RCC 7860 (cell line): Measurements from ENCODE around the gene SULT2B1.
"Not testable (repeated sequence)": the region's sequence is repeated elsewhere in the genome, so short reads cannot be mapped to it uniquely, and the experiment has no call there.

ENCODE experiments used
- DNase-seq: peaks from one replicate; pipeline ENCODE4 v3.0.0-alpha.2; 2015; ENCODE audit warnings: low spot score
- FAIRE-seq: peaks from 2 replicates; lab custom pipeline; 2012; peaks lifted over from hg19 to GRCh38; lab: Jason Lieb, UNC

The SULT2B1 gene

GRCh38 chr19:48524732-48525131 lies 27.2 kb upstream of the SULT2B1 start:
- no peak for FAIRE-seq
- no peak for DNase-seq

GRCh38 chr19:48529156-48529555 lies 22.8 kb upstream of the SULT2B1 start:
- FAIRE-seq (no peak), DNase-seq (no peak)

- no peak for FAIRE-seq
- no peak for DNase-seq
Observed at GRCh38 chr19:48530066-48530720, 21.8 kb upstream of the SULT2B1 start.

GRCh38 chr19:48530770-48531169 lies 21.2 kb upstream of the SULT2B1 start:
- FAIRE-seq: no peak
- DNase-seq: no peak

GRCh38 chr19:48533770-48534169 lies 18.2 kb upstream of the SULT2B1 start:
- no peak for FAIRE-seq
- no peak for DNase-seq

- no peak for DNase-seq
- FAIRE-seq: no peak
Observed at GRCh38 chr19:48537541-48537940, 14.4 kb upstream of the SULT2B1 start.

GRCh38 chr19:48538057-48538456 lies 13.9 kb upstream of the SULT2B1 start:
- FAIRE-seq, DNase-seq: not testable (repeated sequence)

- FAIRE-seq (no peak), DNase-seq (peak; percentile 31)
Observed at GRCh38 chr19:48539503-48540096, 12.4 kb upstream of the SULT2B1 start.

GRCh38 chr19:48540110-48540509 lies 11.9 kb upstream of the SULT2B1 start:
- DNase-seq (no peak), FAIRE-seq (no peak)

- no peak for DNase-seq
- no peak for FAIRE-seq
Observed at GRCh38 chr19:48541813-48542212, 10.2 kb upstream of the SULT2B1 start.

- FAIRE-seq (no peak), DNase-seq (peak; percentile 60)
Observed at GRCh38 chr19:48543121-48543710, 8.8 kb upstream of the SULT2B1 start.

- FAIRE-seq: no peak
- DNase-seq: no peak
Observed at GRCh38 chr19:48544856-48545750, 6.9 kb upstream of the SULT2B1 start.

- DNase-seq: no peak
- FAIRE-seq: peak; percentile 82
Observed at GRCh38 chr19:48547722-48548121, 4.2 kb upstream of the SULT2B1 start.

- no peak for DNase-seq
- no peak for FAIRE-seq
Observed at GRCh38 chr19:48548253-48548911, 3.6 kb upstream of the SULT2B1 start.

GRCh38 chr19:48549380-48549779 lies 2.6 kb upstream of the SULT2B1 start:
- FAIRE-seq (no peak), DNase-seq (no peak)

GRCh38 chr19:48552406-48553322 lies 692 bp downstream of the SULT2B1 start:
- FAIRE-seq: no peak
- peak; percentile 30 for DNase-seq

GRCh38 chr19:48553676-48554384 lies 1.9 kb downstream of the SULT2B1 start:
- DNase-seq (peak; percentile 89), FAIRE-seq (peak; percentile 86)

- FAIRE-seq (no peak), DNase-seq (peak; percentile 55)
Observed at GRCh38 chr19:48554385-48555091, 2.6 kb downstream of the SULT2B1 start.
